HG02759 (cell line): ENCODE measurements around the gene PSMB3.

Experiments used
- ATAC-seq: cut with Tn5 transposase; IDR thresholded peaks from one replicate; pipeline ENCODE4 v1.9.1; 2021; ENCODE audit warnings: mild to moderate bottlenecking, moderate library complexity; ENCODE audit not compliant: unreplicated experiment

The PSMB3 gene

GRCh38 chr17:38794221-38794620, 41.7 kb downstream of the PSMB3 start:
- no peak for ATAC-seq

DNA sequence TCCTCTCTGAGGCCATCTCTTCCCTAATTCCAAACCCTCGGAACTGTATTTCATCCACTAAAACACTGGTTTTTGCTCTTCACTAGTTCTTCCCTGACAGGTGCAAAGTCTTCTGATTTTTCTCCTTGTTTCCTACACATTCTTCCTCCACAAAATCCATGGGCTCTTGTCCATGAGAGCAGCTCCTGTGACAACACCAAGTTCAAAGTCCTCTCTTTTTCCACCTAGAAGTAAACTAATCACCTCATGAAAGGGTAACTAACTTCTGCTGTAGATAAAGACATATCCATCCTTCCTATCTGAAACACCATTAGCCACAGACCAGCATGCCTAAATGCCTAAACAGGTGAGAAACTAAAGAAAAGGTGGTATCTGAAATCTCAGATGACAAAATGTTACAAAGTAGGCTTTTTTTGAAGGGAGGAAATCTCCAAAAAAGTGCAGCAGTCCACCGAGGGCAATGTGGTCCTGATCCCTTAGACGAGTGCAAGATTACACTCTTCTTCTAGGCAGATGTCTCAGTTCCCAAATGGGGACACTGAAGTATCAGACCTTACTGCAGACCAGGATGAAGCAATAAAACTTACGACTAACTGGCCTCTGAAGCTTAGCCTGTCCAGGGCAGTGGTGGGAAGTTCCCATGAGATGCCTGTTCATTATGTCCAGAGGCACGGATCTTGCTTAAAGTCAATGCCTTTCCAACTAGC, 44.1 kb downstream of the PSMB3 start:
- ATAC-seq, result no peak

- ATAC-seq, result no peak
Measured at GRCh38 chr17:38797158-38797490, 44.6 kb downstream of the PSMB3 start.

DNA sequence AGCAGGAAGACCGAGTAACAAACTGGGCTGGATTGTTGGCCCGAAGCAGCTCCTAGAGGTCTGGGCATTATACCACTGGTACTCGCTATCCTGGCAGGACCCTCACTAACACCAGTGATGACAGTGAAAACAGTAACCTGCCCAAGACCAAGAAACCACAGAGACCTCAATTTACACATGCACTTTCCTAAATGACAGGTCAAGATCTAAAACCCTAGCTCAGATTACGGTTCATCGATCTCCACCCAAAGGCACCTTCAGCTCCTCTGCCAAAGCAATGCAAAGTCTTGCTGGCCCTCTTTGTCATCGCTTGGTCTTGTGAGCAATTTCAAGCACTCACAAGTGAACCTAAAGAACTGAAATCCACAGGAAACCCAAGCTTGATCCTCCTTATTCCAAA, 45.3 kb downstream of the PSMB3 start:
- no peak for ATAC-seq

DNA sequence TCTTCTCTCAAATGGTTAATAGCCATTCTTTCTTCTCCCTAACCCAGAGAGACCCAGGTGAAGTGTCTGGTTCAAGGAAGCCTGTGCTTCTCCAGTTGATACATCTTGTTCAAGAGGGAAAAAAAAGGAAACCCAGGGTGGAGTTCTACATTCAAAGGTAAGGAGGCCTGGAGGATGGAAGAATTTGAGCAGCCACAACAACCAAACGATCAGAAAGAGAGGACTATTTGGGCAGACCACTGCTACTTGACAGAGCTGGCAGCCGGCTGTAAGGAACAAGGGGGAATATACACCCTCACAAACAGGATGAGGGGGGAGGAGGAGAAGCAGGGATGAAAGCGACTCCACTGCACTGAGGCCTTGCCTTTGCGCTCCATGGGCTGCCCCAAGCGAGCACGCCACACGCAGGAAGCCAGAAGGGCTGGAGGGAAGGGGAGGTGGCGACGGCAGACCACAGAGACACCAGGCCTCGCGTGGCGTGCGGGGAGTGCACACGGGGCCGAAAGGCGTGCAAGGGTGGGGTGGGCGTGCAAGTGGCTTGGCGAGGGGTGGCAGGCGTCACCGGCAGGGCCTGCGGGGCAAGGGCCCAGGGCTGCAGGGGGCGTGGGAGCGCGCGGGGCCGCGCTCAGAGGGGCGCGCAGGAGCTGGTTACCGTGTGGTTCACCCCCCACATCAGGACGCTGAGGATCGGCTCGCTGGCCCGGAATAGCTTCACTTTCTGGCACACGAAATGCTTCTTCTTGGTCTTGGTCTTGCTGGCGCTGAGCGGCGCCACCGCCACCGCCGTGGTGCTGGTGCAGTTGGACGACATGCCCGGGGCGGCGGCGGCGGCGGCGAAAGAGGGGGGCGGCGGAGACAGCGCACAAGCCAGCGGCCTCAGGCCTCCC, 46.3 kb downstream of the PSMB3 start:
- peak; percentile 25 for ATAC-seq

DNA sequence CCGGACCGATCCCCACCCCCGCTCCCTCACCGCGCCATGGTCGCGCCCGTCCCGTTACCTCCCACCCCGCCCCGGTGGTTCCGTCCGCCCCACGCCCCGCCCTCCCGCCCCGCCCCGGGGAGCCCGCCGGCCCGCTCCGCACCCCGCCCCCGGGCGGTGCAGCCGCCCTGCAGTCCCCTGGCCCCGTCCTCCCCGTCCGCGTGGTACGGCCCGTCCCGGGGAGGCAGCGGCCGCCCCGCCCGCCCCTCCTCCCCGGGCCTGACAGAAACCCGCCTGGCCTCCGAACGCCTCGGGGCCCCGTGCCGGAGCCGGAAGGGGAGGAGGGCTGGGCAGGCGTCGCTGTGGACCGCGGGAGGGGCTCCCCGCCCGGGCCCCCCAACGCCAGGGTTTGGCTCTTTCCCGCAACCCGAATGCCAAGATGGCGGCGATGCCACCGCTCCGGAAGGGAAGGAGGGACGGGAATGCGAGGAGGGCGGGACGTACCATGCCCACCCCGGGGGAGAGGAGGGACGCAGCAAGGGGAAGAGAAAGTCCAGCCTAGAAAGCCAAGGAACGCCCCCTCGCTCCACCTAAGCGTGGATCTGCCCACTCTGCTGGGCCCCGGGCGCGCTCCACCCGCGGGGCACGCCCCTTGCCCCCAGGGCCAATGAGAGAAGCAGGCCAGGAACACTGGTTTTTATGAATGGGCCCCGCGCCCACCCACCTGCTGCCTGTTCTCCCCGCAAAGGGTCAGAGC, 47.1 kb downstream of the PSMB3 start, which contains the start of gene PIP4K2B:
Gene PIP4K2B, minus strand, starts transcription at position 56 of the 736 bp plus-strand sequence. CDS start 132 bp downstream, outside the sequence.
- ATAC-seq, result peak; percentile 77

DNA sequence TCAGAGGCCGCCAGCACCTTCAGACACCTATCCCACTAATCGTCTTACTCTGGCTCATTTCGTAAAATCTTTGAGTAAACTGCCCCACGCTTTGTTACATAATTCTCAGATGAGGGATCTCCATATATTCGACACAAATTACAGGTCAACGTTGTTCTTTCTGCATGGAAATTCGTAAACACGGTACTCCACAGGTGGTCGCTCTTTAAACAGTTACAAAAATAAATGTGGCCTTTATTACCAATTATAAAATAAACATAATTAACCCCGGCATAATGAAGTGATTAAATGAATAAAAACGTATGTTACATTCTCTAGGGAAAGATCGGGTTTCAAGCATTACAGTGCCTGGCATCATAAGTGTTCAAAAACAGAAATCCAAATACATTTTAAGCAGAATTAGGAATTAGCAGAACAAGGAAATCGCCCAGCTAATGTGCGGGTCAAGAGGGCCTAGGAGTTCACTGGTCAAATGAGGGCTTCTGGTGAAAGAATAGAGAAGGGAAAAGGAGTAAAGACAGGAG, 47.8 kb downstream of the PSMB3 start:
- no peak for ATAC-seq

- no peak for ATAC-seq
Measured at GRCh38 chr17:38809828-38810227, 57.3 kb downstream of the PSMB3 start.
